GM18520 (cell line): ENCODE data around the gene DCAF17.
"Not testable (repeated sequence)": the region's sequence is repeated elsewhere in the genome, so short reads cannot be mapped to it uniquely, and the experiment has no call there.

Source experiments
- ATAC-seq: cut with Tn5 transposase; IDR thresholded peaks from one replicate; pipeline ENCODE4 v1.9.1; 2021; ENCODE audit not compliant: unreplicated experiment

DCAF17 gene

GRCh38 chr2:171451074-171451473 is 17.0 kb downstream of the DCAF17 start:
- no peak for ATAC-seq

- ATAC-seq, result no peak
Observed at GRCh38 chr2:171452773-171453172, 18.7 kb downstream of the DCAF17 start.

GRCh38 chr2:171459498-171459897 is 25.5 kb downstream of the DCAF17 start:
- no peak for ATAC-seq

GRCh38 chr2:171460537-171460936 is 26.5 kb downstream of the DCAF17 start:
- no peak for ATAC-seq

GRCh38 chr2:171469176-171469575 is 35.1 kb downstream of the DCAF17 start:
- no peak for ATAC-seq

- no peak for ATAC-seq
Observed at GRCh38 chr2:171470129-171470528, 36.1 kb downstream of the DCAF17 start.

GRCh38 chr2:171475979-171476378 is 42.0 kb downstream of the DCAF17 start:
- ATAC-seq, result no peak

- no peak for ATAC-seq
Observed at GRCh38 chr2:171478345-171478744, 44.3 kb downstream of the DCAF17 start.

- no peak for ATAC-seq
Observed at GRCh38 chr2:171479154-171479814, 45.3 kb downstream of the DCAF17 start.

GRCh38 chr2:171480908-171481307 is 46.9 kb downstream of the DCAF17 start:
- ATAC-seq, result no peak

- no peak for ATAC-seq
Observed at GRCh38 chr2:171482308-171482707, 48.3 kb downstream of the DCAF17 start.

GRCh38 chr2:171482877-171483276 is 48.9 kb downstream of the DCAF17 start:
- no peak for ATAC-seq

- ATAC-seq, result no peak
Observed at GRCh38 chr2:171483793-171484192, 49.8 kb downstream of the DCAF17 start.

GRCh38 chr2:171485116-171485515 is 51.1 kb downstream of the DCAF17 start:
- no peak for ATAC-seq

GRCh38 chr2:171487201-171487600 is 53.2 kb downstream of the DCAF17 start:
- ATAC-seq, result no peak

GRCh38 chr2:171487803-171488259 is 53.8 kb downstream of the DCAF17 start:
- no peak for ATAC-seq

- no peak for ATAC-seq
Observed at GRCh38 chr2:171490577-171490976, 56.6 kb downstream of the DCAF17 start.

- ATAC-seq, result no peak
Observed at GRCh38 chr2:171491292-171491691, 57.3 kb downstream of the DCAF17 start.

- ATAC-seq, result no peak
Observed at GRCh38 chr2:171492664-171493063, 58.6 kb downstream of the DCAF17 start.

- not testable (repeated sequence) for ATAC-seq
Observed at GRCh38 chr2:171497664-171498063, 63.6 kb downstream of the DCAF17 start.

GRCh38 chr2:171505374-171505773 is 71.3 kb downstream of the DCAF17 start:
- ATAC-seq, result no peak

GRCh38 chr2:171509945-171510731 is 76.1 kb downstream of the DCAF17 start:
- ATAC-seq, result peak; percentile 63
